Hepatocyte (in vitro differentiated cells): ENCODE results near the gene ACSL4. TPM values are rescaled to one million over a fixed set of nuclear protein-coding genes. Genes with fewer than 3 reads are reported as not detected.
"Not testable (repeated sequence)": the region's sequence is repeated elsewhere in the genome, so short reads cannot be mapped to it uniquely, and the experiment has no call there.

Experiments used
- DNase-seq: peaks from one replicate; pipeline ENCODE4 v3.0.0-alpha.2; 2016; ENCODE audit warnings: low spot score
- H2AFZ ChIP-seq: fragments of 200-600 bp; sonication (generic); 2 replicates; pipeline ENCODE4 v1.6.0; 2016; ENCODE audit warnings: antibody characterized with exemption, mild to moderate bottlenecking
- H3K27ac ChIP-seq: fragments of 200-600 bp; sonication (generic); 2 replicates; pipeline ENCODE4 v1.5.1; 2016; ENCODE audit warnings: mild to moderate bottlenecking
- H3K27me3 ChIP-seq: fragments of 200-600 bp; sonication (generic); 2 replicates; pipeline ENCODE4 v1.6.1; 2016
- H3K36me3 ChIP-seq: fragments of 200-600 bp; sonication (generic); replicated peaks from 2 replicates; pipeline ENCODE4 v1.5.1; 2016; ENCODE audit warnings: low read depth; ENCODE audit not compliant: insufficient read depth
- H3K4me1 ChIP-seq: fragments of 200-600 bp; sonication (generic); 2 replicates; pipeline ENCODE4 v1.5.1; 2016; ENCODE audit warnings: mild to moderate bottlenecking, moderate library complexity; ENCODE audit not compliant: insufficient read depth
- H3K4me2 ChIP-seq: fragments of 200-600 bp; sonication (generic); 2 replicates; pipeline ENCODE4 v1.6.0; 2016
- H3K4me3 ChIP-seq: fragments of 200-600 bp; sonication (generic); 2 replicates; pipeline ENCODE4 v1.5.1; 2016; ENCODE audit warnings: mild to moderate bottlenecking
- H3K79me2 ChIP-seq: fragments of 200-600 bp; sonication (generic); 2 replicates; pipeline ENCODE4 v1.6.0; 2017; ENCODE audit warnings: mild to moderate bottlenecking
- H3K9me2 ChIP-seq: fragments of 200-600 bp; sonication (generic); replicated peaks from 2 replicates; pipeline ENCODE4 v1.6.0; 2017; ENCODE audit warnings: mild to moderate bottlenecking; ENCODE audit not compliant: insufficient read depth
- H3K9me3 ChIP-seq: fragments of 200-600 bp; sonication (generic); 2 replicates; pipeline ENCODE4 v1.5.1; 2016; ENCODE audit warnings: low read depth, mild to moderate bottlenecking
- H4K20me1 ChIP-seq: fragments of 200-600 bp; sonication (generic); 2 replicates; pipeline ENCODE4 v1.6.0; 2016; ENCODE audit warnings: mild to moderate bottlenecking; ENCODE audit not compliant: insufficient read depth, poor library complexity, severe bottlenecking
- EZH2 ChIP-seq: fragments of 200-600 bp; sonication (generic); IDR thresholded peaks from 2 replicates; pipeline ENCODE4 v1.6.1; 2016; ENCODE audit warnings: antibody characterized with exemption, mild to moderate bottlenecking, borderline replicate concordance
- EZH2phosphoT487 ChIP-seq: fragments of 200-600 bp; sonication (generic); IDR thresholded peaks from one replicate; pipeline ENCODE4 v1.6.1; 2018; ENCODE audit warnings: antibody characterized with exemption, mild to moderate bottlenecking, low read depth, moderate library complexity; ENCODE audit not compliant: unreplicated experiment, severe bottlenecking
- WGBS: methylation state at CpG from one replicate; pipeline ENCODE4 v1.1.6; 2016; ENCODE audit warnings: low lambda C conversion rate; ENCODE audit errors: missing lambda C conversion rate; 5-methylcytosine and 5-hydroxymethylcytosine counted together
- polyA plus RNA-seq: library from polyadenylated mRNA; unstranded; fragments of >200 nt; fragmentation: Nextera tagmentation; extraction: Ambion mirVana; gene quantifications from 2 replicates; pipeline ENCODE4 v1.2.1, GENCODE V29; 2016
- total RNA-seq: library from RNA; depleted of rRNA; stranded (reverse); fragments of >200 nt; gene quantifications from 2 replicates; pipeline ENCODE4 v1.2.3, GENCODE V29; 2014
- TF ChIP-seq, protein P1 (sequence below): fragments of 200-600 bp; sonication (generic); IDR thresholded peaks from 2 replicates; pipeline ENCODE4 v1.5.1; 2016; ENCODE audit warnings: antibody characterized with exemption, mild to moderate bottlenecking; ENCODE audit not compliant: poor library complexity

ACSL4 gene
- total and polyA plus RNA-seq, 2 experiments from 2014 or later = 51.8 to 250 TPM

- H3K79me2 ChIP-seq = no peaks in the 10 kb centered on the region
- no peak overlapping the region for H3K4me3 ChIP-seq
- TF ChIP-seq EZH2phosphoT487 (no peak), EZH2 (no peak)
- TF ChIP-seq, protein P1, sequence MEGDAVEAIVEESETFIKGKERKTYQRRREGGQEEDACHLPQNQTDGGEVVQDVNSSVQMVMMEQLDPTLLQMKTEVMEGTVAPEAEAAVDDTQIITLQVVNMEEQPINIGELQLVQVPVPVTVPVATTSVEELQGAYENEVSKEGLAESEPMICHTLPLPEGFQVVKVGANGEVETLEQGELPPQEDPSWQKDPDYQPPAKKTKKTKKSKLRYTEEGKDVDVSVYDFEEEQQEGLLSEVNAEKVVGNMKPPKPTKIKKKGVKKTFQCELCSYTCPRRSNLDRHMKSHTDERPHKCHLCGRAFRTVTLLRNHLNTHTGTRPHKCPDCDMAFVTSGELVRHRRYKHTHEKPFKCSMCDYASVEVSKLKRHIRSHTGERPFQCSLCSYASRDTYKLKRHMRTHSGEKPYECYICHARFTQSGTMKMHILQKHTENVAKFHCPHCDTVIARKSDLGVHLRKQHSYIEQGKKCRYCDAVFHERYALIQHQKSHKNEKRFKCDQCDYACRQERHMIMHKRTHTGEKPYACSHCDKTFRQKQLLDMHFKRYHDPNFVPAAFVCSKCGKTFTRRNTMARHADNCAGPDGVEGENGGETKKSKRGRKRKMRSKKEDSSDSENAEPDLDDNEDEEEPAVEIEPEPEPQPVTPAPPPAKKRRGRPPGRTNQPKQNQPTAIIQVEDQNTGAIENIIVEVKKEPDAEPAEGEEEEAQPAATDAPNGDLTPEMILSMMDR = no peak
- no peak overlapping the region for H3K27ac ChIP-seq
- WGBS = 86% methylated on average over 1 of the region's 1 CpG
- H2AFZ ChIP-seq = no peak overlapping the region
- no peaks in the 10 kb centered on the region for H3K36me3 ChIP-seq
- H3K9me2 ChIP-seq = no peaks in the 10 kb centered on the region
- no peak for DNase-seq
- no peaks in the 10 kb centered on the region for H3K9me3 ChIP-seq
- H3K4me1 ChIP-seq = no peaks in the 10 kb centered on the region
- no peak overlapping the region for H3K4me2 ChIP-seq
- no peaks in the 10 kb centered on the region for H3K27me3 ChIP-seq
- H4K20me1 ChIP-seq = no peaks in the 10 kb centered on the region
Observed at GRCh38 chrX:109684136-109684535, 48.9 kb downstream of the ACSL4 start.

GRCh38 chrX:109681475-109682081, 51.5 kb downstream of the ACSL4 start:
- Histone ChIP-seq H3K4me1 (no peaks in the 10 kb centered on the region), H3K27ac (no peak overlapping the region), H4K20me1 (no peaks in the 10 kb centered on the region), H3K4me2 (no peak overlapping the region), H3K79me2 (no peaks in the 10 kb centered on the region), H3K9me3 (no peaks in the 10 kb centered on the region), H3K27me3 (no peaks in the 10 kb centered on the region), H3K36me3 (no peaks in the 10 kb centered on the region), H2AFZ (no peak overlapping the region), H3K4me3 (no peak overlapping the region), H3K9me2 (no peaks in the 10 kb centered on the region)
- 75% methylated on average over 2 of the region's 2 CpGs for WGBS
- no peak for TF ChIP-seq EZH2
- TF ChIP-seq EZH2phosphoT487 = no peak
- TF ChIP-seq, protein P1 = no peak
- DNase-seq = no peak

- no peak overlapping the region for H3K4me3 ChIP-seq
- no peaks in the 10 kb centered on the region for H3K27me3 ChIP-seq
- no peak overlapping the region for H3K27ac ChIP-seq
- no peak for TF ChIP-seq EZH2phosphoT487
- TF ChIP-seq, protein P1 = no peak
- no peak overlapping the region for H2AFZ ChIP-seq
- H4K20me1 ChIP-seq = no peaks in the 10 kb centered on the region
- no peaks in the 10 kb centered on the region for H3K9me3 ChIP-seq
- DNase-seq = no peak
- no peaks in the 10 kb centered on the region for H3K9me2 ChIP-seq
- no peak overlapping the region for H3K4me2 ChIP-seq
- H3K36me3 ChIP-seq = no peaks in the 10 kb centered on the region
- H3K4me1 ChIP-seq = no peaks in the 10 kb centered on the region
- H3K79me2 ChIP-seq = no peaks in the 10 kb centered on the region
Observed at GRCh38 chrX:109679820-109680219, 53.2 kb downstream of the ACSL4 start.

DNA sequence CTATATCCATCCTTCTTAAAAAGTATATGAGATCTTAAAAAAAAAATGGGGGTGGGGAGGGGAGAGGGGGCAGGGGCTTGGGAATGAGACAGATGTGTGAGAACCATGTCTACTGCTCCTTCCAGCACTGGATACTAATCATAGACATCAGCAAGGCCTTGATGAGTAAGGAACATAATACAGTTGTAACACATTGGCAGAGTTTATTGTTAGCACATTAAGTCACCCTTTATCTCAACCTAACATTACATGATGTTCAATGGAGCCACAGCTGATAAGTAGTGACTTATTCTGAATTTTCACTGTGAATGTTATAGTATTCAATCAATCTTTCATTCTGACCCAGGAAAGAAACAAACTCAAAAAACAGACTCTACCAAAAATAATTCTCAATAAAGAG, 60.8 kb downstream of the ACSL4 start:
- no peak for DNase-seq
- no peaks in the 10 kb centered on the region for H3K9me2 ChIP-seq
- no peaks in the 10 kb centered on the region for H4K20me1 ChIP-seq
- H3K27me3 ChIP-seq = no peaks in the 10 kb centered on the region
- no peaks in the 10 kb centered on the region for H3K36me3 ChIP-seq
- no peaks in the 10 kb centered on the region for H3K9me3 ChIP-seq
- H2AFZ ChIP-seq = no peak overlapping the region
- H3K4me3 ChIP-seq = no peak overlapping the region
- TF ChIP-seq, protein P1 = no peak
- TF ChIP-seq EZH2 (no peak), EZH2phosphoT487 (no peak)
- H3K4me1 ChIP-seq = no peaks in the 10 kb centered on the region
- no peaks in the 10 kb centered on the region for H3K79me2 ChIP-seq
- no peak overlapping the region for H3K27ac ChIP-seq
- H3K4me2 ChIP-seq = no peak overlapping the region

DNA sequence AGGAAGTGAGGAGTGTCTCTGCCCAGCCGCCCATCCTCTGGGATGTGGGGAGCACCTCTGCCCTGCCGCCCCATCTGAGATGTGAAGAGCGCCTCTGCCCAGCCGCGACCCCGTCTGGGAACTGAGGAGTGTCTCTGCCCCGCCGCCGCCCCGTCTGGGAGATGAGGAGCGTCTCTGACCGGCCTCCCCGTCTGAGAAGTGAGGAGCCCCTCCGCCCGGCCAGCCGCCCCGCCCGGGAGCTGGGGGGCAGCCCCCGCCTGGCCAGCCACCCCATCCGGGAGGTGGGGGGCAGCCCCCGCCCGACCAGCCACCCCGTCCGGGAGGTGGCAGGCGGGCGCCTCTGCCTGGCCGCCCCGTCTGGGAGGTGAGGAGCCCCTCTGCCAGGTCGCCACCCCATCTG, 61.9 kb downstream of the ACSL4 start:
- H3K27ac ChIP-seq, H2AFZ ChIP-seq, H3K27me3 ChIP-seq, H3K4me2 ChIP-seq, H3K9me3 ChIP-seq, H3K79me2 ChIP-seq, H3K4me1 ChIP-seq, H4K20me1 ChIP-seq, H3K36me3 ChIP-seq, H3K9me2 ChIP-seq, H3K4me3 ChIP-seq, DNase-seq: not testable (repeated sequence)
- 86% methylated on average over 6 of the region's 29 CpGs for WGBS
